Subcutaneous adipose tissue (tissue), 4 donors: ENCODE measurements around the gene NMS. TPM values are rescaled to one million over a fixed set of nuclear protein-coding genes. Genes with fewer than 3 reads are reported as not detected.

Source experiments
- CTCF ChIP-seq: fragments of 450-650 bp; IDR thresholded peaks from one replicate; pipeline ENCODE4 v1.5.1; 2016; ENCODE audit warnings: low read depth, mild to moderate bottlenecking, control low read depth, antibody characterized with exemption, moderate library complexity
- total RNA-seq, 4 donors: library from RNA; depleted of rRNA; stranded (reverse); fragments of >200 nt; gene quantifications; one replicate each; pipeline ENCODE4 v1.1.0, GENCODE V29; 2016

Gene NMS
- total RNA-seq, 4 donors from 2014 or later: not detected

- no peak for TF ChIP-seq CTCF
These were observed 43.2 kb upstream of the NMS start for GRCh38 chr2:100427111-100427510.

- TF ChIP-seq CTCF: no peak
These were observed 42.5 kb upstream of the NMS start for GRCh38 chr2:100427627-100428258.

- TF ChIP-seq CTCF: no peak
These were observed 40.6 kb upstream of the NMS start for GRCh38 chr2:100429726-100430125.

GRCh38 chr2:100437751-100438150 is 32.5 kb upstream of the NMS start:
- TF ChIP-seq CTCF: no peak

- TF ChIP-seq CTCF: no peak
These were observed 23.6 kb upstream of the NMS start for GRCh38 chr2:100446696-100447095.

- no peak for TF ChIP-seq CTCF
These were observed 19.2 kb upstream of the NMS start for GRCh38 chr2:100451092-100451491.

- no peak for TF ChIP-seq CTCF
These were observed 18.5 kb upstream of the NMS start for GRCh38 chr2:100451734-100452133.
